ENCODE data around the gene CLPSL2.

CLPSL2 gene

DNA sequence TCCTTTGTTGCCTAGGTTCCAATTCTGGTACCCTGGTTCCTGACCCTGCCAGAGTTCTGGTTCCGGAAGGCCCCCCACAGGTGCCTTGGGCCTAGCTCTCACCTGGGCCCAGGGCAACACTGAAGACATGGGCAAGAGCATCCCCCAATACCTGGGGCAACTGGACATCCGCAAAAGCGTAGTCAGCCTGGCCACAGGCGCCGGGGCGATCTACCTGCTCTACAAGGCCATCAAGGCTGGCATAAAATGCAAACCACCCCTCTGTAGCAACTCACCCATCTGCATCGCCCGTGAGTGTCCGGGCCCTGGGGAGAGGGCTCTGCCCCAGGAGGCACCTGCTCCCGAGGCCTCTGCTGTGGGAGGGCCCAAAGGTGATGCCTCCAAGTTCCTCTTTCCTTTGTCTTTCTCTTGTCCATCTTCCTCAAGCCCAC, 39.4 kb upstream of the CLPSL2 start, which contains the start of gene ARMC12:
ARMC12 (plus strand) TSS at position 51 of the 431 bp plus-strand sequence; CDS start at position 128, 77 bp downstream.
- Histone ChIP-seq H3K36me3 (ENCODE audit: insufficient read depth, low read length) (no peaks in the 10 kb centered on the region), H3K4me1 (ENCODE audit: insufficient read depth, low read length) (peaks cover 43% of the 10 kb centered on the region), H3K9ac (ENCODE audit: low read depth, low read length) (no peak within 1 kb of the TSS), H3K9me3 (ENCODE audit: control insufficient read depth, insufficient read depth, low read length) (no peaks in the 10 kb centered on the region)

DNA sequence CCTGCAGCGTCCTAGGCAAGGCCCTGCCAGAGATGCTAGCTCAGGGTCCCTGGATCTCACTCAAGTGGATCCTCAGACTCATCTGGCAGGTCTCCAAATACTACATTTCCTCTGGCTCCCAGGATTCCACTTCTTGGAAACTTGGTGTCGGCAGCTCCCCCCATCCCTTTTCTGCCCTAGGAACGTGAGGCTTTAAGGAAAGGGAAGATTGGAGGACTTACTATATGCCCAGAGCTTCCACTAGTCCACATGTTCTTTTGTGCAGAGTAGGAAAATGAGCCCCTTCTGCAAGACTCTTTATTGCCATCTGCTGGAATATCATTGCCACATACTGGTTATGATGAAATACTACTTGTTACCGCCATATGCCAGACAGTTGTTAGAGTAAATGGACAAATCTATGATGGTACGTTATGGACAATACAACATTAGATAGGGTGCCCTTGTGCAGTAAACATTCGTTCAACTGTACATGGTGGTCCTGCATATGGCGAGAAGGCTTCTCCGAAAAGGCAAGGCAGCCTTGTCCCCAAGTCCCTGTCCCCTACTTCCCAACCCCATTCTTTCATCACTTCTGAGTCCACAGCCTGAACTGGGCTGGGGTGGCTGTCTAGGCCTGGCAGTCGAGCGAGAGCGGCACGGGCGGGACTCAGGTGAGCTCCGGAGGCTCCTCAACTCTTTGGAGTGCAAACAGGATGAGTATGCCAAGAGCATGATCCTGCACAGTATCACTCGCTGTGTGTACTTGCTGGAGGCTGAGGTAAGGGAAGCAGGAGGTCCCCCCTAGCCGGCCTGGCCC, 38.8 kb upstream of the CLPSL2 start:
- Histone ChIP-seq H3K36me3 (ENCODE audit: insufficient read depth, low read length) (no peaks in the 10 kb centered on the region), H3K9me3 (ENCODE audit: control insufficient read depth, insufficient read depth, low read length) (no peaks in the 10 kb centered on the region), H3K9ac (ENCODE audit: low read depth, low read length) (no peak overlapping the region), H3K4me1 (ENCODE audit: insufficient read depth, low read length) (peaks cover 42% of the 10 kb centered on the region)

DNA sequence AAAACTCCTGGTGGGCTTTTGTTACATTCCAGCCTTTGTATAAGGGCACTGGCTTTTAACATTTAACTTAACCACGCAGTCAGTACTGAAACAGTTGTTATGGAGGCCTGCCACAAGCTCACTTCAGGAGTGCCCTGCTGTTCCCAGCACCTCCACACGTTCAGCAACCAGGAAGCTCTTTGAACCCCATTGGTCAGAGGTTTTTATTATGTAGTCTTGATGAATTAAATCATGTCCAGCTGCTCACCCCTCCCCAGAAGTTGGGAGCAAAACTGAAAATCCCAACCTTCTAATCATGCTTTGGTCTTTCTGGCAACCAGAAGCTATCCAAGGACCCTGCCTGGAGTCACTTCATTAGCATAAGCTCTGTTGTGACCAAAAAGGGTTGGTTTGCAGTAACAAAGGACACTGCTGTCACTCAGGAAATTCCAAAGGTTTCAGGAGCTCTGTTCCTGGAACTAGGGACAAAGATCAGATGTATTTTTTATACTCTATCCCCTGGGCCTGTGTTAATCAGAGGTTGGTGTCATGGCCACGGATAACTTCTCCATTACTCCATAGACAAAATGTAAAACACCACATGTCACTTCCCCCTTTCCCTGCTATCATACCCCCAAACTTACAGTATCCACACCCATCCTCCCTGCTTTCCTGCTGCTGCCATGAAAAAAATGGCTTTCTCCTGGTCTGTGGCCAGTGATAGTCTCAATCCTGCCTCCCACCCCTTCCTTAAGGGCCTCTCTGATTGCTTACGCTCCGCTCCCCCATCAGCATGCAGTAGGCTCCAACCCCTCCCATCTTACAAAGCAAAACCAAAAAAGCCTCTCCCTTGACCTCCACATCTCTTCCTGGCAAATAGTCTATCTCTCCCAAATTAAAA, 36.5 kb upstream of the CLPSL2 start:
- no peaks in the 10 kb centered on the region for H3K36me3 ChIP-seq (ENCODE audit: insufficient read depth, low read length)
- H3K9me3 ChIP-seq (ENCODE audit: control insufficient read depth, insufficient read depth, low read length), result no peaks in the 10 kb centered on the region
- H3K9ac ChIP-seq (ENCODE audit: low read depth, low read length), result peak overlapping the region; percentile 4; the same call in 1 of the 2 replicates
- H3K4me1 ChIP-seq (ENCODE audit: insufficient read depth, low read length), result peaks cover 37% of the 10 kb centered on the region

- H3K4me1 ChIP-seq (ENCODE audit: insufficient read depth, low read length), result peaks cover 33% of the 10 kb centered on the region
- no peaks in the 10 kb centered on the region for H3K9me3 ChIP-seq (ENCODE audit: control insufficient read depth, insufficient read depth, low read length)
- no peak overlapping the region for H3K9ac ChIP-seq (ENCODE audit: low read depth, low read length)
- H3K36me3 ChIP-seq (ENCODE audit: insufficient read depth, low read length), result no peaks in the 10 kb centered on the region
Measured at GRCh38 chr6:35742842-35743241, 33.6 kb upstream of the CLPSL2 start.

- Histone ChIP-seq H3K36me3 (ENCODE audit: insufficient read depth, low read length) (no peaks in the 10 kb centered on the region), H3K9ac (ENCODE audit: low read depth, low read length) (no peak overlapping the region), H3K4me1 (ENCODE audit: insufficient read depth, low read length) (peaks cover 15% of the 10 kb centered on the region), H3K9me3 (ENCODE audit: control insufficient read depth, insufficient read depth, low read length) (no peaks in the 10 kb centered on the region)
Measured at GRCh38 chr6:35745509-35745908, 30.9 kb upstream of the CLPSL2 start.

- H3K9me3 ChIP-seq (ENCODE audit: control insufficient read depth, insufficient read depth, low read length), result no peaks in the 10 kb centered on the region
- H3K4me1 ChIP-seq (ENCODE audit: insufficient read depth, low read length), result peaks cover 8% of the 10 kb centered on the region; the same call in 1 of the 2 replicates
- H3K9ac ChIP-seq (ENCODE audit: low read depth, low read length), result no peak overlapping the region
- H3K36me3 ChIP-seq (ENCODE audit: insufficient read depth, low read length), result no peaks in the 10 kb centered on the region
Measured at GRCh38 chr6:35746516-35746915, 29.9 kb upstream of the CLPSL2 start.

- no peak overlapping the region for H3K9ac ChIP-seq (ENCODE audit: low read depth, low read length)
- H3K4me1 ChIP-seq (ENCODE audit: insufficient read depth, low read length), result peaks cover 2% of the 10 kb centered on the region; the same call in 1 of the 2 replicates
- H3K36me3 ChIP-seq (ENCODE audit: insufficient read depth, low read length), result no peaks in the 10 kb centered on the region
- H3K9me3 ChIP-seq (ENCODE audit: control insufficient read depth, insufficient read depth, low read length), result no peaks in the 10 kb centered on the region
Measured at GRCh38 chr6:35747877-35748276, 28.5 kb upstream of the CLPSL2 start.

GRCh38 chr6:35750557-35750956, 25.8 kb upstream of the CLPSL2 start:
- Histone ChIP-seq H3K9ac (ENCODE audit: low read depth, low read length) (no peak overlapping the region), H3K36me3 (ENCODE audit: insufficient read depth, low read length) (no peaks in the 10 kb centered on the region), H3K4me1 (ENCODE audit: insufficient read depth, low read length) (peaks cover 11% of the 10 kb centered on the region), H3K9me3 (ENCODE audit: control insufficient read depth, insufficient read depth, low read length) (no peaks in the 10 kb centered on the region)

DNA sequence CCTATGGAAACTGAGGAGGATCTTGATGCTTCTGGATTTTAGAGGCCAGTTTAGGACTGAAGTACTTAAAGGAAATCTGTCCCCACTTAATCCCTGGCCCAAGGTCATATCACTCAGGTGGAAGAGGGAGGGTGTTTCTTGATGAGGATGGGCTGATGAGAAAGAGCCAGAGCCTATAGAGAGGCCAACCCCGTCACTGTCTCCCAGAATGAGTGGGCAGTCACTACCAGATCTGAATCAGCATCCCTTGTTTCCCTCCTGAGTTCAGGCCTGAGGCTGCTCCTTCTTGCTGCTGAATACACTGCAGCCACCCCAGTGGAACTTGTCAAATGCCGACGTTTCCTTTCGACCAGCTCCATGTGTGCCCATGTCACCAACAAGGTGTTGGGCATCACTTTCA, 24.8 kb upstream of the CLPSL2 start:
- Histone ChIP-seq H3K9me3 (ENCODE audit: control insufficient read depth, insufficient read depth, low read length) (no peaks in the 10 kb centered on the region), H3K9ac (ENCODE audit: low read depth, low read length) (no peak overlapping the region), H3K36me3 (ENCODE audit: insufficient read depth, low read length) (no peaks in the 10 kb centered on the region), H3K4me1 (ENCODE audit: insufficient read depth, low read length) (peaks cover 14% of the 10 kb centered on the region)

GRCh38 chr6:35752330-35752729, 24.1 kb upstream of the CLPSL2 start:
- no peaks in the 10 kb centered on the region for H3K9me3 ChIP-seq (ENCODE audit: control insufficient read depth, insufficient read depth, low read length)
- H3K9ac ChIP-seq (ENCODE audit: low read depth, low read length), result no peak overlapping the region
- H3K36me3 ChIP-seq (ENCODE audit: insufficient read depth, low read length), result no peaks in the 10 kb centered on the region
- H3K4me1 ChIP-seq (ENCODE audit: insufficient read depth, low read length), result peaks cover 14% of the 10 kb centered on the region

- Histone ChIP-seq H3K9ac (ENCODE audit: low read depth, low read length) (no peak overlapping the region), H3K9me3 (ENCODE audit: control insufficient read depth, insufficient read depth, low read length) (no peaks in the 10 kb centered on the region), H3K4me1 (ENCODE audit: insufficient read depth, low read length) (peaks cover 20% of the 10 kb centered on the region), H3K36me3 (ENCODE audit: insufficient read depth, low read length) (no peaks in the 10 kb centered on the region)
Measured at GRCh38 chr6:35754452-35755277, 21.7 kb upstream of the CLPSL2 start.

DNA sequence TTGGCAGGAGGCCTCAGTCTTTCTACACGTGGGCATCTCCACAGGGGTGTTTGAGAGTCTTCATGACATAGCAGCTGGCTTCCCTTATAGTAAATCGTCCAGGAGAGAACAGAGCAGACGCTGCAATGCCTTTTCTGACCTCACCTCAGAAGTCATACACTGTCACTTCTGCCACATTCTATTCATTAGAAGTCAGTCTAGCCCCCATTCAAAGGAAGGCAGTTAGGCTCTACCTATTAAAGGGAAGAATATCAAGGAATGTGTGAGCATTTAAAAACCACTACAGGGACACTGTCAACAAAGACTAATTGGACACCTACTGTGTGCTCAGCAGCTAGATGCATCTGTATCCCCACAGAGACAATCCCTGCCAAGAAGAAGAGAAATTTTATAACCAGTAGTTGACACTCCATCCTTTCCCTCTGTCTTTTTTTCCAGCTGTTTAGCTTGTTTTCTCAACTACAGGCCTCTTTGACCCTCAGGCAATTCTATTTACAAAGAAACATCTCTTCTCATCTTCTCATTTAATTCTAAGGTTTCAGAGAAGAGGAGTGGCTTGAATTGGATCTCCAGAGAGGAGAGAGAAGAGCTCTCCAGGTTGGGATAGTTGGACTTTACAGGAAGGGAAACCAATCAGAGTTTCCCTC, 21.0 kb upstream of the CLPSL2 start:
- Histone ChIP-seq H3K4me1 (ENCODE audit: insufficient read depth, low read length) (peaks cover 20% of the 10 kb centered on the region), H3K9me3 (ENCODE audit: control insufficient read depth, insufficient read depth, low read length) (no peaks in the 10 kb centered on the region), H3K36me3 (ENCODE audit: insufficient read depth, low read length) (no peaks in the 10 kb centered on the region), H3K9ac (ENCODE audit: low read depth, low read length) (no peak overlapping the region)

DNA sequence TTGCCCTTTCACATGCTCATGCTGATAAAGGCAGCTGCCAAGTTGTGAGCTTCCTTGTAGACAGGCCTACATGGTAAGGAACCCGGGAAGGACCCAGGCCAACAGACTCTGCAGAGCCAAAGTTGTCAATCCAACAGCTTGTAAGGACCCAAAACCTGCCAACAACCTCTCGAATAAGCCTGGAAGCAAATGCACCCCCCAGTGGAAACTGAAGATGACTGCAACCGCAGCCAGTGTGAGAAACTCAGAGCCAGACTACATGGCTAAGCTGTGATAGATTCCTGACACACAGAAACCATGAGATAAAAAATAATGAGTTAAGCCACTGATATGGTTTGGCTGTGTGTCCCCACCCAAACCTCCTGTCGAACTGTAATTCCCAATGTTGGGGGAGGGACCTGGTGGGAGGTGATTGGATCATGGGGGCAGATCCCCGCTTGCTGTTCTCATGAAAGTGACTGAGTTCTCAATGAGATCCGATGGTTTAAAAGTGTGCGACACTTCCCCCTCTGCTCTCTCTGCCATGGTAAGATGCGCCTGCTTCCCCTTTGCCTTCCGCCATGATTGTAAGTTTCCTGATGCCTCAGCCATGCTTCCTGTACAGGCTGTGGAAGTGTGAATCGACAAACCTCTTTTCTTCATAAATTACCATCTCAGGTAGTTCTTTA, 18.8 kb upstream of the CLPSL2 start:
- no peak overlapping the region for H3K9ac ChIP-seq (ENCODE audit: low read depth, low read length)
- H3K36me3 ChIP-seq (ENCODE audit: insufficient read depth, low read length), result no peaks in the 10 kb centered on the region
- no peaks in the 10 kb centered on the region for H3K9me3 ChIP-seq (ENCODE audit: control insufficient read depth, insufficient read depth, low read length)
- H3K4me1 ChIP-seq (ENCODE audit: insufficient read depth, low read length), result peaks cover 20% of the 10 kb centered on the region
